T-helper 2 cell (primary cell): ENCODE measurements around the gene SPIRE1.
"Not testable (repeated sequence)": the region's sequence is repeated elsewhere in the genome, so short reads cannot be mapped to it uniquely, and the experiment has no call there.

ENCODE experiments used
- DNase-seq, 5 experiments: peaks; one replicate each; pipeline versions ENCODE4 v3.0.0 to v3.0.0-alpha.2; 2012 to 2022

Gene SPIRE1

GRCh38 chr18:12441475-12442034 lies 216.4 kb downstream of the SPIRE1 start:
- no peak for DNase-seq

- no peak for DNase-seq
Observed at GRCh38 chr18:12438257-12438656, 219.7 kb downstream of the SPIRE1 start.

GRCh38 chr18:12435867-12436266 lies 222.0 kb downstream of the SPIRE1 start:
- DNase-seq: no peak

GRCh38 chr18:12434541-12434929 lies 223.4 kb downstream of the SPIRE1 start:
- no peak for DNase-seq

- DNase-seq: no peak
Observed at GRCh38 chr18:12433829-12434540, 223.9 kb downstream of the SPIRE1 start.

GRCh38 chr18:12432881-12433280 lies 225.0 kb downstream of the SPIRE1 start:
- DNase-seq: no peak

- DNase-seq: no peak
Observed at GRCh38 chr18:12432196-12432595, 225.7 kb downstream of the SPIRE1 start.

GRCh38 chr18:12431561-12431960 lies 226.3 kb downstream of the SPIRE1 start:
- no peak for DNase-seq

GRCh38 chr18:12430137-12430990 lies 227.5 kb downstream of the SPIRE1 start:
- DNase-seq: peak in 1 of 5 experiments; percentile 55

GRCh38 chr18:12429556-12429955 lies 228.4 kb downstream of the SPIRE1 start:
- DNase-seq: no peak

GRCh38 chr18:12428923-12429322 lies 229.0 kb downstream of the SPIRE1 start:
- no peak for DNase-seq

- no peak for DNase-seq
Observed at GRCh38 chr18:12426924-12427323, 231.0 kb downstream of the SPIRE1 start.

- no peak for DNase-seq
Observed at GRCh38 chr18:12424252-12424651, 233.7 kb downstream of the SPIRE1 start.

GRCh38 chr18:12423820-12424219 lies 234.1 kb downstream of the SPIRE1 start:
- no peak for DNase-seq

- no peak for DNase-seq
Observed at GRCh38 chr18:12423393-12423792, 234.5 kb downstream of the SPIRE1 start.

GRCh38 chr18:12422936-12423335 lies 235.0 kb downstream of the SPIRE1 start:
- DNase-seq: peak in 1 of 5 experiments; percentile 46

- no peak for DNase-seq
Observed at GRCh38 chr18:12421732-12422131, 236.2 kb downstream of the SPIRE1 start.

- no peak for DNase-seq
Observed at GRCh38 chr18:12420821-12421421, 237.0 kb downstream of the SPIRE1 start.

GRCh38 chr18:12417687-12418086 lies 240.2 kb downstream of the SPIRE1 start:
- DNase-seq: no peak

- DNase-seq: no peak
Observed at GRCh38 chr18:12416098-12416729, 241.7 kb downstream of the SPIRE1 start.

GRCh38 chr18:12411456-12411855 lies 246.5 kb downstream of the SPIRE1 start:
- no peak for DNase-seq

GRCh38 chr18:12410747-12411146 lies 247.2 kb downstream of the SPIRE1 start:
- DNase-seq: not testable (repeated sequence)

- no peak for DNase-seq
Observed at GRCh38 chr18:12410081-12410481, 247.8 kb downstream of the SPIRE1 start.
